AG08396 (cell line): ENCODE measurements around the gene CREBZF.
A peak's percentile ranks its signal among the peaks of the same experiment; 100 is the strongest.

ENCODE experiments used
- DNase-seq: peaks from one replicate; pipeline ENCODE4 v3.0.0; 2012; ENCODE audit warnings: low spot score, mixed read lengths

Gene CREBZF, protein sequence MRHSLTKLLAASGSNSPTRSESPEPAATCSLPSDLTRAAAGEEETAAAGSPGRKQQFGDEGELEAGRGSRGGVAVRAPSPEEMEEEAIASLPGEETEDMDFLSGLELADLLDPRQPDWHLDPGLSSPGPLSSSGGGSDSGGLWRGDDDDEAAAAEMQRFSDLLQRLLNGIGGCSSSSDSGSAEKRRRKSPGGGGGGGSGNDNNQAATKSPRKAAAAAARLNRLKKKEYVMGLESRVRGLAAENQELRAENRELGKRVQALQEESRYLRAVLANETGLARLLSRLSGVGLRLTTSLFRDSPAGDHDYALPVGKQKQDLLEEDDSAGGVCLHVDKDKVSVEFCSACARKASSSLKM

DNA sequence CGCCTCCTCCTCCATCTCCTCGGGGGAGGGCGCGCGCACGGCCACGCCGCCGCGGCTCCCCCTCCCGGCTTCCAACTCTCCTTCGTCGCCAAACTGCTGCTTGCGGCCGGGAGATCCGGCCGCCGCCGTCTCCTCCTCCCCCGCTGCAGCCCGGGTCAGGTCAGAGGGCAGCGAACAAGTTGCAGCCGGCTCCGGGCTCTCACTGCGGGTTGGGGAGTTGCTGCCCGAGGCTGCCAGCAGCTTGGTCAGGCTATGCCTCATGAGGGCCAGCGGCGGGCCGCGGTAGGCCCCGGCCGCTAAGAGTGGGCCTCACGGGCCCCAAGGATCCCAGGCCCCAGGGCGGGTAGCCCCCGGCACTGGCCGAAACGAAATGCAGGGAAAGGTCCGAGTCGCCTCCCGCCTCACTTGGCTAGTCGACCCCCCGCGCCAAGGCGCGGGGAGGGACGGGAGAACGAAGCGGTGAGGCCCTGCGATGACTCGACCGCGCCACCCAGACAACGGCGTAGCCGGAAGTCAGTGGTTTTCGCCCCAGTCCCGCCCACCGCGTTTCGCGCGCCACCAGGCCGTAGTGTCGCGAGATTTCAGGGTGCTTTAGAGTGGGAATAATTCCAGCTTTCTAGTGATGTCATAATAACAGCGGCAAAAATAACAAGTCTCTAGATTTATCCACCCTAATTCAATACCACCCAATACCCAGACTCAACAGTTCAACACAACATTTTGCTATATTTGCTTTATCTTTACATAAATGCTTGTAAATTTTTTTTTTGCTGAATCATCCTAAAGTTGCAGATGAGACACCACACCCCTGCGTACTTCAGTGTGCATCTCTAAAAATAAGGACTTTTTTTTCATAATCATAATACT is at the start of gene CREBZF:
TSS of gene CREBZF (minus strand) at position 515 of the 867 bp plus-strand sequence. CDS start at position 261, 254 bp downstream.
- peak; percentile 95 for DNase-seq

DNA sequence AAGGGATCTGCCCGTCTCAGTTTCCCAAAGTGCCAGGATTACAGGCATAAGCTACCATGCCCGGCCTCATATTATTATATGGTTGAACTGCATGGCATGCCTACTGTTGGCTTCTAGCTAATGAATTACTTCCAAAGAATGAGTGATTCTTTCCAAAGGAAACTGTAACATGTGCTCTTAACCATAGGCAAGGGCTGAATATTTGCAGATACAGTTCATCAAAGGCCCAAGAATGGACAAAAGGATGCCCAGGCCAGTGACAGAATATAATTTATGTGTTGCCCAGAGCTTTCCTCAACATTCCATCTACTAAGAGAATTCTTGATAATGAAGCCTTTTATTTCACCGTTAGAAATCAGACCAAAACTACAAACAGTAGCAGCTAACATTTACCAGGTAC is 48.0 kb upstream of the CREBZF start:
- DNase-seq: no peak

DNA sequence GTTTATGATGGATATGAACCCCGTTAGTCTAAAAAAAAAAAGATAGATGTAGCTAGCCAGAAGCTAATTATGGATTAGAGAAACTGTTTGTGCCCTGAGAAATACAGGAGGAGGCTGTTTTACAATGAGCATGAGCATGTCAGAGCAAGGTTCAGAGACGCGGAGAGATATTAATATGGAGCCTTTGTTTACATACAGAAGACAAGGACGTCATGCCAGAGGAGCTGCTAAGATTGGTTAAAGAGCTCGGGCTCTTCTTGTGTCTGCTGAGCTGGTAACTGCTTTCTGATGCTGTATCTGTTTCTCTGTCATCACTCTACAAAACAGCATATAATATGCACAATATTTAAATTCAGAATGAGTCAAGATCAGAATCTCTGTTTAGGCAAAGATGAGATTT is 46.0 kb upstream of the CREBZF start:
- DNase-seq: no peak

DNA sequence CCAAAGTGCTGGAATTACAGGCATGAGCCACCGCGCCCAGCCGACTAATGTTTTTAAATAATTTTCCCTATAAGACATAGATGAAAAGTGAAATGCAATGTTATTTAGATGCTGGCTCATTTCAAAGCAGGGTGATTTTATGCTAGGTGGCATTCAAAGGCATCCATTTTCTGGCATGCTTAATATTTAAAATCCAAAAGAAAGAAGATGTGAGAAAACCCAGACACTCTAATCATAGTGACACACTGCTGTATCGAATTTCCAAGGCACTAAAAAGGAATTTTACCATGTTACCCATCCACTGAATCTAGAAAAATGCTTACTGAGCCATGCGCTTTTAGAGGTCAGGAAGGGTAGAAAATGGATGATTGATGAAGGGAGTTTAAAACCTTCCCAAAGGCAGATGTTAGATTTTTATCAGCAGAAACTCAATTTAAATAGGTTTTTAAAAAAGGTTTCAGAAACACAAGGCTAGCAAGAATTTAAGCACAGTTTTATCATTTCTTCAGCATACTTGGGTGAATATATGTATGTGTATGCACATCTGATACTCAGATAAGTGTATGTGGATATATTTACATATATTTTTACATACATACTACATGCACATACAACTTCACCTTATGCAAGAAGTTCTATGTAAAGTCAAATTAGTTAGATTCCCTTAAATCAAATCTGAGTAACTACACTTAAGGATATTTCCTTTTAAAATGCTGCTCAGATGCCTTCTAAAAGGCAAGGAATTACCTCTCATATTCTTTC is 45.2 kb upstream of the CREBZF start:
- DNase-seq: no peak

DNA sequence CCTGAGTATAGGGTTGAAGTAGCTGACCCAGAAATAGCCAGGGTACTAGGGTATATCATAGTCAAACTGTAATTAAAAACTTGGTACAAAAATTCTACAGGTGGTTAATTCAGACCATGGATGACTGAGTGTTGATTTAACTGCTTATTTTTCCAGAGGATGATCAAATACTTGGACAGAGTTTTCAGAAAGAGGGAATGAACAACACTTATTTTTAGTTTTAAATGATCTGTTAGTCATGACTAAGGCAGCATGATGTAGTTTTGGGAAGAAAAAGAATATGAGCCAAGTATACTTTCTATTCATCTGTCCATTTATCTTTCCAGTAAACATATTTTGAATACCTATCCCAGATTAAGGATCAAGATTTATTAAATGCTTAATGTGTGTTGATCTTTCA is 40.9 kb upstream of the CREBZF start:
- DNase-seq: no peak

DNA sequence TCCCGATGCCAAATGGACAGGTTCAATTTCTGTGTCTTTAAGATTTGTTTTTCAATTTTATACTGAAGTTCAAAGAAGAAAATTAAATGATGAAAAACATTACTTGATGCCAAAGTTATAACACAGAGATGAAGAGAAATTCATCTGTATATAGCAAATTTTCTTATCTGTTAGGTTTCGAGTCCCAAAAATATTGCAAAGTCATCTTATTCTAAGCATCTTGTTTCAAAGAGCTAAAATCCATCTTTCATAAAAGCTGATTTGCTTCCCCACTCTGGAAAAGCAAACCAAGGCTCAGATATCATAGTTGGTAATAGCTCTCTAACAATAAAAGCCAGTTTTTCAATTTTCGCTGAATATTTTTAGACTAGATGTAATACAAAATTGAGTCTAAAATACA is 40.0 kb upstream of the CREBZF start:
- no peak for DNase-seq

DNA sequence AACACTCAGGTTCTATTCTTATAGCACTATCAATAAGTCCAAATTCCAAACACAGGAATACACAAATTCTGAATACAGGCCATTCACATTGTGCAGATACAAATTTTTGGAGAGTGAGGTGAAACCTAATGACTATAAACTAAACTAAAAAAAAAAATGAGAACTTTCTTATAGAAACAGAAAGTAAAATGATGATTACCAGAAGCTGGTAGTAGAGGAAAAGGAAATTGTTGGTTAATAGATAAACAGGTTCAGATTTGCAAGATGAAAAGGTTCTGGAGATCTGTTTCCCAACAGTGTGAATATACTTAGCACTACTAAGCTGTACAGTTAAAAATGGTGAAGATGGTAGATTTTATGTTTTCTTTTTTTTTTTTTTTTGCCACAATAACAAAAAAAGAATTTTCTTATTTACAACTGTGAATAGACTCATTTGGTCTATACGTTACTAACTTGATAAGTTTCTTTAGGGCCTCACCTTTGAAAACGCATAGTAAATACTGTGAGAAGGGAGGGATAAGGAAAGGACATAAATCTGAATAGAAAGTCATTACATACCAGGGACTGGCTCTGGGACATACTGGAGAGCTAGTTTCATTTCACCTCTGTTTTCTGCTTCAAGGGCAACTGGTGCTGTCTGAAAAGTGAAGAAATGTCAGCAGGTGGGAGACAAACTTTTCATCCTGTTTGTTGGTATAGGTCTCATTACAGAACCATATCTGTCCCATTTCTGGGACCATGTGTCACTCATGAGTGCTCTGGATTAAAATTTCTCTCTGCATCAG is 35.2 kb upstream of the CREBZF start:
- no peak for DNase-seq

DNA sequence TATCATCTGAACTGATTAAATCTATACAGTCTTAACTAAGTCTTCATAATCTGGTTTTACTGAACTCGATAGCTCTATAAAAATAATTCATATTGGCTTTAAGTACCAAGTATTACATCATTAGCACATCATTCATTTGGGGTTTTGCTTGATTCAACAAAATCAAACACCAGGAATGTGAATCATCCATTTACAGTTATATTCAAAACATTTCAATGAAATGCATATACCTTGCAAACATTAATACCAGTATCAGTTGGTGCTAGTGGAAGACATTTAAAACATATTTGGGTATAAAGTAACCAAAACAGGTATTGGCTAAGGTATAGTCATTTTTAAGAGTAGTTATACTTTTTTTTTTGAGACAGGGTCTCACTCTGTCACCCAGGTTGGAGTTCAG is 33.3 kb upstream of the CREBZF start:
- DNase-seq: no peak

DNA sequence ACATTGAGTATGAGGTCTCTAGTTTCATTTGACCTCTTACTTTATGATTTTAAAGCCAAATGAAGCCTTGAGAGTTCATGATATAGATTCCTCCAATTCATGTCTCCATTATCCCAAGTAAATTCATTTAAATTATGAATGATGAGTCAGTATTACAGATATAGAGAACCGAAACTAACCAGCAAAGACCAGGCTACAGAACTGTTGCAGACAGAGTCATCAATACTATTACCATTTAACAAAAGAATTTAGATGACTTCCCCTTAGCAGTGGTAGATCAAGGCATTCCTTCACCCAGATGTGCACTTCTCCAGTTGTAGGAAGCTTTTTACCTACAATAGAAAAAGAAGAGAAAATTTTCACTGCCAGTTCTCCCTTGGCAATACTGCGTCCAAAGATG is 32.8 kb upstream of the CREBZF start:
- DNase-seq: no peak

DNA sequence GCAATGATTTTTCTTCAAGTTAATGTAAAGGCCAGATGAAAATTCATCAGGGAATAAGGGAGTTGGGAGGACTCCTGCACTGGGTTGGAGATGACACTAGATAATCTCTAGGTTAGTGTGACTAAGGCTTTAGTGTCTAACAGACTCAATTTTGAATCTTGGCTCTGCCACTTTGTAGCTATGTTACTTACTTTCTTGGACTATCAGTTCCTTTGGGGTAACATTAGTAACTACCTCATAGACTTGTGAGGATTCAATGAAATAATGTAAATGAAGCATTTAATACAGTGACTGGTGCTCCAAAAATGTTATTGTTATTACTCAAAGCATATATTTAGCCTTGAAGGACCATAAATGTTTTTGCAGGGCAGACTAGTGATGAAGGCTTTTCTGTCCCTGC is 30.6 kb upstream of the CREBZF start:
- no peak for DNase-seq

DNA sequence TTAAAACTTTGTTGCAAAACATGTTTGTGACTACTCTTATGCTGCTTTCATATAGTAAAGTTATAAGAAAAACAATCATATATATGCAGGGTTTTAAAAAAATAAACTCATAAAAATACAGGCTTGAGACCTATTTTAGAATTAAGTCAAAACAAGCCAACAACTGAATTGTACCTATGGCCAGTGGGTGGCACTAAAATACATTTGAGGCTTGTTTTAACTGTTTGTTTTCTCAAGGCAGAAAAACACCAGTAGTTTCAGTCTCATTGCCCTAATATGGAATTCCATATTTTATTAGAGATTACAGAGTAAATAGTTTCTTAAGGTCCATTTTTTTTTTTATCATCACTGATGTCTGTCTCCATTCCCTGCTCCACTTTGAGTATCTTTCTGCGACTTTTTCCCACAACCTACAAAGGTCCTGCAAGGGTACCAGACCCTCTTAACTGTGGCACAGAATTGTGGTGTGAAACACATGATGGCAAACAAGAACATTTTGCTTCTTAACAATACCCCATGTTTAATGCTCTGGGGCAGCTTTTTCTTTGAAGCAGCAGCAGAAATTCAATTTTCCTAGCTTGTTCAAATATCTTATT is 29.6 kb upstream of the CREBZF start:
- peak; percentile 22 for DNase-seq

DNA sequence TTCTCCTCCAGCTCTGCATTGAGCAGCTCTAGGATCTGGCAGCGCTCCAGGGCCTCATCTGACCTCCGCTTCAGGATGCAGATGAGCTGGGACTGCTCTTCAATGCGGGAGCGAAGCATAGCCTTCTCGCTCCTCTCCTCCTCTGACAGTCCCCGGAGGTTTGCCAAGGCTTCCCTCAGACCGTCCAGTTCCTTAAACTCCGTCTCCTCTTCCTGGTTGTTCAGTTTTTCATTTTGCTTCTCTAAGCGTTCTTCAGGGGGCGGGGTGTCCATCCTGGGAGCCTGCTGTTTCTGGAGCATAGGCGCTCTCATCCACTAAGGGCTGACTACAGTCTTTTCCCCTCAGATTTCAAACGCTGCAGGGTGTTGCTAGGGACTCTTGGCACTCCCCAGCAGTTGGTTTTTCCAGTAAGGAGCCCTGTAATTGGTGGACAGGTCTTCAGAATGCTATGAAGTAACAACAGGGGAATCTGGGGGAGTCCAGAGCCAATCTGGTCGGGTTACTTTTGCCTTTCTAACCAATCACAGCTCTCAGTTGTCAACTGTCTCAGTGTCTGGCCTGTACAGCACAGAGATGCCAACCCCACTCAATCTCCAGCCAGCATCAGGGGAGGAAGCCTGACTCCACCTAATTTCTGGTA is 21.0 kb upstream of the CREBZF start, which contains the start of gene CCDC89:
TSS of gene CCDC89 (minus strand) at position 376 of the 640 bp plus-strand sequence. CDS start at position 311, 65 bp downstream.
- peak; percentile 96 for DNase-seq

DNA sequence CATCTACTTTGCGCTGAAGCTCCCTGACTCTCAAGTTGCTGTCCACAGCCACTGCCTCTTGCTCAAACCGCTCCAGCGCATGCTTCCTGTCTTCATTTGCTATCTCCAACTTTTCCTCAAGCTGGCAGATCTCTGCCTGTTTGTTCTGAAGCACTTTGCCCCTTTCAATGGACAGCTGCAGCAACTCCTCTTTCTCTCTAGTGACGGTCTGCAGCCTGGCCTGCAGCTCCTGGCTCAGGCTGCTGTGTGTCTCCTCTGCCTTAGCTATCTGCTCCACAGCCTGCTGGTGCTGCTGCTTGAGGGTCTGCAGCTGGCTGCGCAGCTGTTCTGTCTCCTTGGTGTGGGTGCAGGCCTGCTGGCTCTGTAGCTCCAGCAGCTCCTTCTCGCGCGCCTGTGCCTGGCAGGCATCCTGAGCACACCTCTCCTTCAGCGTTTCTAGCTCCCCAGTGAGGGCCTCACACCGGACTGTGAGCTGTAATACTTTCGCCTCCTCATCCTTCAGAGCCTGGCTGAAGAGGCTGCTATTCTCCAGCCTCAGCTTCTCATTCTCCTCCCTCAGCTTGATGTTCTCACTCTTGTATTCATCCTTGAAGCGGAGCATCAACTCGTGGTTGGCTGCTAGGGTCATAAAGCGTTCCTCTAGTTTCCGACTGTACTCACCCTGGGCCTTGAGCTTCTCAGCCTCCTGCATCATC is 20.3 kb upstream of the CREBZF start:
- peak; percentile 26 for DNase-seq

DNA sequence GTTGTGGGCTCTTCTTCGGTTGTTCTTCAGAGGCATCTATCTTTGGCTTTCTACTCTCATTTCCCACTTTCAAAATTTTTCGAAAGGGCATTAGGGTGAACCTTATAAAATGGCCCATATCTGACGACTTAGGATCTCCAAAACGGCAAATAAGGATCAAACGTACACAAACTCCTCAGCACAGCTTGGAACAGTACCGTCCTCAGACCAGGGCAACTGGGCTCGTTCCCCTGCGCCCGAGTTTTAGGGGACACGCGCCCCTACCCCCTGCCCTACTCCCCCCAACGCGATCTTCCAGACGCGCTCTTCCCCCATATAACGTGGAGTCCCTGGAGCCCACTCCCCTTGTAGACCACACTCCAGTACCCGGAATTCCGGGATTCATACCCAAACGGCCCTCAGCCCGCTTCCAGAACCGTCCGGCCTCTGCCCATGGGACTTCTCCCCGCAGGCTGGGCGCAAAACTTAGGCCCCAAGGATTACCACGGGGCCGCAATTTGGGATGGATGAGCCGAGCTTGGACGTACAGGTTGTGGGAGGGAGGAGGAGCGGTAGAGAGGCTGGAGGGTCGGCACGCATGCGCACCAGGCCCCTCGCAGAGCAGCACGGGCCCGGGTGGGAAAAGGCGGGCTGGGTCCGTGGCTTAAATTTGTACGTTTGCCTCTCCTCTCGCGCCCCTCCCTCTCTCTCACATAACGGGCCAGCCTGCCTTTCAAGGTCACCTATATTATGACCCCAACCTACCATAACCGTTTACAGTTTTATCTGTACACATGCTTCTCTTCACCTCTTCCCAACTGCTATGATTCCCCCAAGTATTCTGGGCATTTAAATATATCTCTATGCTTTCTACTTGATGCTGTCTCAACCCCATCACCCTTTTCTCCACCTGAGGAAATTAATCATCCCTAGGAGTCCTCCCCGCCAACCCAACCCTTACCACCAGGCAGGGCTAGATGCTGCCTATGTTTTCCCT is 17.7 kb upstream of the CREBZF start:
- DNase-seq: peak; percentile 79

DNA sequence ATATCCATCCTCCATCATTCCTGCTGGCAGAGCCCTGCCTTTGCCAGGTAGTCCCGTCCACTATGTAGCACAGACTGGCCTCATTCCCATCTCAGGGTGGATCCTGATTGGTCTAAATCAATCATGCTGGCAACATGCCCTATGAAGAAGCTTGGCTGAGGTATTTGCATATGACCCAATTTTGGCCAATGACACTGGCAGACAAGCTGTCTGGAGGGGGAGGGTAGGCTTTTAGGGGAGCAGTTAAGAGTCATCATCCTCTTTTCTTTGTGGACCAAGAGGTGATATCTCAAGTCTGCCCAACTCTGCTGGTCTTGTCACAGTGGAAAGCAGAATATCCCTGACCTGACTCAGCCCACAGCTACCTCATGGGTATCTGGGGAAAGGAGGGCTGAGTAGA is 16.0 kb upstream of the CREBZF start:
- no peak for DNase-seq

DNA sequence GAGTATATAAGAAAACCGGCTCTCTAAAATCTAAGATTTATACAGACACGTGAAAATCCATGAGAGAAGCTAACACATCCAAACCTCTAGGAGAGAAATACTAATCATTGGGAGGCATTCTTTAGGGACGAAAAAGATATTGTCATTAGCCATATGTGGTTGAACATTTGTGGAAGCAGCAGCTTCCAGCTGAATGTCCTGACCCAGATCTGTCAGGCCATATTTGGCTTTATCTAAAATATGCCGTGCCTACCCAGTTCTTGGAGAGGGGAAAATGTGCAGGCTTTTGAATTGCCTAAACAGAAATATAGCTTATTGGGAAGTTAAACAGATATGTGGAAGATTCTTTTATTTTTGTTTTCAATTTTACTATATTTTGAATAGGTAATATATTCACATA is 14.6 kb upstream of the CREBZF start:
- no peak for DNase-seq

DNA sequence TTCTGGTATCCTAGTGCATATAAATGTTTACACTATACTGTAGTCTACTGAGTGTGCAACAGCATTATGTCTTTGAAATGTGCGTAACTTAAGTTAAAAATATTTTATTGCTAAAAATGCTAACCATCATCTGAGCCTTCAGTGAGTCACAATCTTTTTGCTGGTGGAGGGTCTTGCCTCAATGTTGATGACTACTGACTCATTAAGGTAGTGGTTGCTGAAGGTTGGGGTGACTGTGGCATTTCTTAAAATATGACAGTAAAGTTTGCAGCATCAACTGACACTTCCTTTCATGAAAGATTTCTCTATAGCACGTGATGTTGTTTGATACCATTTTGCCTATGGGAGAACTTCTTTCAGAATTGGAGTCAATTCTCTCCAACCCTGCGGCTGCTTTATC is 8.5 kb upstream of the CREBZF start:
- DNase-seq: no peak

DNA sequence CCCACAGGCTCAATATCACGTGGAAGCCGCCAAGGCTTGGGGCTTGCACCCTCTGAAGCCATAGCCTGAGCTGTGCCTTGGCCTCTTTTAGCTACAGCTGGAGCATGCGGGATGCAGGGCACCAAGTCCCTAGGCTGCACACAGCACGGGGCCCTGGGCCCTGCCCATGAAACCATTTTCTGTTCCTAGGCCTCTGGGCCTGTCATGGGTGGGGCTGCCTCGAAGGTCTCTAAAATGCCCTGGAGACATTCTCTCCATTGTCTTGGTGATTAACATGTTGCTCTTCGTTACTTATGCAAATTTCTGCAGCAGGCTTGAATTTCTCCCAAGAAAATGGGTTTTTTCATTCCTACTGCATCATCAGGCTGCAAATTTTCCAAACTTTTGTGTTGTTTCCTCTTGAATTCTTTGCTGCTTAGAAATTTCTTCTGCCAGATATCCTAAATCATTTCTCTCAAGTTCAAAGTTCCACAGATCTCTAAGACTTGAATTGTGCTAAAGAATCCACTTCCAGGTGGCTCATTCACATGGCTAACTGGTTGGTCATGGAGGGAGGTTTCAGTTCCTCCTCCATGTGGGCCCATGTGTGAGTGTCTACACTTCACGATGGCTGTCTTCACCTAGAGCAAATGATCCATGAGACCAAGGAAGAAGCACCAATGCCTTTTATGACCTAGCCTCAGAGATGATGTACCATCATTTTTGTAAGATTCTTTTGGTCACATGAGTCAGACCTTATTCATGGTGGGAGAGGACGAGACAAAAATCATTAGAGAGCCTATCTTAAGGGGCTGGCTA is 7.4 kb upstream of the CREBZF start:
- no peak for DNase-seq
